HG03575 (cell line): ENCODE data around the gene PAK4.
"Not testable (repeated sequence)": the region's sequence is repeated elsewhere in the genome, so short reads cannot be mapped to it uniquely, and the experiment has no call there.

ENCODE experiments used
- ATAC-seq: cut with Tn5 transposase; IDR thresholded peaks from one replicate; pipeline ENCODE4 v1.9.1; 2021; ENCODE audit not compliant: unreplicated experiment, insufficient number of reproducible peaks, low FRiP score; ENCODE audit errors: extremely low read depth

Gene PAK4

DNA sequence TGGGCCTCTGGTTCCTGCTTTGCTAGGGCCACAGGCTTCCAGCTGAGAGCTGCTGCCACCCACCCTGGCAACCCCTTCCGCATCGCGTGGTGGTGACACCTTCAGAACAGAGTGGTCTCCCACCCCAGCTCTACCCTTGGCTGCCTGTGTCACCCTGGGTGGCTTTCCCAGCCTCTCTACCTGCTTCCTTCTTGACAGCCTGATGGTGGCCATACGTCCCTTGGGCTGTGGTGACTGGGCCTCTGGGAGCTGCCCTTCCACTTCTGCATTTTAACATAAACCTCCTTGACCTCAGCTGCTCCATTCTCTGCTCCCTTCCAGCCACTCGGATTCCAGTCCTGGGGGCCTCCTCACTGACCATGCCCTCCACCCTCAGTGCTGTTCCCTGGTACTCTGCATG is 17.0 kb downstream of the PAK4 start:
- ATAC-seq = no peak

- not testable (repeated sequence) for ATAC-seq
Measured at GRCh38 chr19:39143757-39144289, 18.2 kb downstream of the PAK4 start.

DNA sequence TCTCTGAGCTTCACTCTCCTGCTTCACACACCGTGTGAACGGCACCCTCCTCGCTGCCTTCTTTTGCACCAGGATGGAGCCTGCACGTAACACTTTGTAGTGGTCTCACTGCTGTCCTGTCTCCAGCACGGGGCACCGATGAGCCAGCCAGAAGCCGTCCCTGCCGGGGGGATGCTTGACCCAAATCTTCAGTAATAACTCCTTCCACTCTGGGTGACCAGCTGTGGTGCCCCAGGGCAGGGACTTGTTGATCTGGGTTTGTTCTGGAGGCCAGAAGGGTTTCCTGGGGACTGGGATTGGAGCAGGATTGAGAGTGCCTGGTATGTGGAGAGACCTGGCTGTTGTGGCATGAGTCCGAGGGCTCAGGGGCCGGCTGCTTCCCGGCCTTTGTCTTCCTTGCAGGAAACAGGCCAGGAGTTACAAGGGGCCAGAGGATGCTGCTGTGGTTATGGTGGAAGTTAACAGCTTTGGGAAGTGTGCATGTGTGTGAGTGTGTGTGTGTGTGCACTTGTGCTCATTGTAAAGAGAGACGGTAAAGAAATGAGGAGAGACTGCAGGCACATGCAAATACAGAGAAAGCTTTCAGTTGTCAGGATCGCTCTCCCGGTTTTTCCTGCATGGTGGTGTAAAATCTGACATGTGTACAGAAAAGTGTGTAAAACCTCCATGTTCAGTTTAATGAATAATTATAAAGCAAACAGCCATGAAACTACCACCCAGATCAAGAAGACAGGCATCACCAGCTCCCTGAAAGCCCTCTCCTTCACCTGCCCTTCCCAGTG is 18.9 kb downstream of the PAK4 start:
- no peak for ATAC-seq

DNA sequence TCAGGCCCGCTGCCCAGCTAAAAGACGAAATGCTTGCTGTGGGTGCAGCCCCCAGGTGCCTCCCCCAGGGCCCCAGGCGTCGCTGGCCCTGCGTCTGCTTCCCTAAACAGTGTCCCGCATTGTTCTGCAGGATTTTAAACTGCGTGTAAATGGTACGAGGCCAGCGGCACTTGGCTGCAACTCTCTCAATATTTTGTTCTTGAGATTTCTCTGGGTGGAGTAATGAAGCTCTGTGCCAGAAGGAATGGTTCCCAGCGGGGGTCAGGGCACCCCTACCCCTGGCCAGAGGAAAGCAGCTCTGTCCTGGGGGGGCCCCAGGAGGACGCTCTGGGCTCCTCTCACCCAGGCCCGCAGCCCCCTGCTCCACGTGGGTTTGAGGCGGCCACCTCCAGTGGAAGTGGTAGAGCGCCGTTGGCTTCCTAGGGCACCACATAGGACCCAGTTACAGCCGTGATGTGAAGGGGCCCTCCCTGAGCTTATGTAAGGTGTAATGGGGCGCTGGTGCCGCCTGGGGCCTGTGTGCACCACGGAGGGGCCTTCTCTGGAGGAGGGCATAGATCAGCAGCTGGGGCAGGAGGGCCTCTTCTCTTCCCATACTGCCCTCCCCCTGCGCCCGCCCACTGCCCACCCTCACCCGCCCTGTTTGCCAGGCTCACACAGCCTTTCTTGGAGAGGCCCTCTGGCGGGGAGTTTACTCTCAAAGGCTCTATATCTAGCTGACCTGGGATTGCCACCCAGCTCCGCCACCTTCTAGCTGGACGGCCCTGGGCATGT is 19.8 kb downstream of the PAK4 start:
- ATAC-seq = no peak

DNA sequence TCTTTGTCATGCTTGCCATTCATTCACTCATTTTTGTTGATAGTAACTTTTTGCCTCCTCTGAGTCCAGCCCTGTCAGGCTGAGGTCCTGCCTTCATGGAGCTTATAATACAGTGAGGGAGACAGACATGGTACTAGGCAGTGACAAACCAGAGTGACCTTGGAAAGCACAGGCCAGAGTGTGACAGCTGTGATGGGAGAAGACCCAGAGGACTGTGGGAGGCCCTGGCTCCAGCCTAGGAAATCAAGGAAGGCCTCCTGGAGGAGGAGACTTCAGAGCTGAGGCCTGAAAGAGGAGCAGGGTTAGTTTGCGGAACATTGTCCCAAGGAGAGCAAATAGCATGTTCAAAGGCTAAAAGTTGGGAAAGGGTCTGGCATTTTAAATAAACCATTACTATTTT is 20.5 kb downstream of the PAK4 start:
- no peak for ATAC-seq

DNA sequence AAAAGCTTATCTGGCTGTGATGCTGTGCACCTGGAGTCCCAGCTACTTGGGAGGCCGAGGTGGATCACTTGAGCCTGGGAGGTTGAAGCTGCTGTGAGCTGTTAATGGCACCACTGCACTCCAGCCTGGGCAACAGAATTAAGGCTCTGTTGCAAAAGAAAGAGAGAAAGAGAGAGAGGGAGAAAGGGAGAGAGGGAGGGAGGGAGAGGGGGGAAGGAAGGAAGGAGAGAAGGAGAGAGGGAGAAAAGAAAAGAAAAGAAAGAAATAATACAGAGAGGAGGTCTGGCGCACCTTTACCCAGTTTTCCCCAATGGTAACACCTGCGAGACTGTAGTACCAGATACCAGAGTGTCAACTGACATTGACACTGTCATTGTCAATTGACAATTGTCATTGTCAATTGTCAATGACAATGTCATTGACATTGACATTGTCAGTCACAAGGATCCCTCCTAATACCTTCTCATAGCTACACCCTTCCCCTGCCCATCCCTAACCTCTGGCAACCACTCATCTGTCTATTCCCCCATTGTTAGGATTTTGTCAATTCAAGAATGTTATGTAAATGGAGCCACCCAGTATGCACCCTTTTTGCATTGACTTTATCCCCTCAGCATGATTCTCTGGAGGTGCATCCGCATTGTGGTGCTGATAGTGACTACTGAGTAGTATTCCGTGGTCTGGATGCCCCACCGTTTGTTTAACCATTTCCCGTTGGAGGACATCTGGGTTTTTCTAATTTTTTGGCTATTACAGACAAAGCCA is 21.3 kb downstream of the PAK4 start:
- no peak for ATAC-seq

GRCh38 chr19:39147480-39147879 is 21.9 kb downstream of the PAK4 start:
- ATAC-seq = no peak

DNA sequence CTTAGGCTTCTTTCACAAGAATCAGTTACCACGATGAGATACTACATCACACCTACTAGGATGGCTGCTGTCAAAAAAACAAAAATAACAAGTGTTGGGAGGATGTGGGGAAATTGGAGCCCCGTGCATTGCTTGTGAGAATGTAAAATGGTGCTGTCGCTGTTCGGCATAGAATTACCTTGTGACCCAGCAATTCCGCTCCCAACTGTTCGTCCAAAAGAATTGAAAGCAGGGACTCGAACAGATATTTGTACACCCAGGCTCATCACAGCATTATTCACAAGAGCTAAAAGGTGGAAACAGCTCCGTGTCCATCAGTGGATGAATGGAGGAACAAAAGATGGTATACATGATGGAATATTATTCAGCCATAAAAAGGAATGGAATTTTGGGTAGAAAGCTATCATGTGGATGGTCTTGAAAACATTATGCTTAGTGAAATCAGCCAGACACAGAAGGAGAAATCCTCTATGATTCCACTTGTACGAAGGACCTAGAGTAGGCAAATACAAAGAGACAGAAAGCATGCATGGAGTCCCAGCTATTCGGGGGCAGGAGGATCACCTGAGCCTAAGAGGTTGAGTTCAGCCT is 23.4 kb downstream of the PAK4 start:
- no peak for ATAC-seq

DNA sequence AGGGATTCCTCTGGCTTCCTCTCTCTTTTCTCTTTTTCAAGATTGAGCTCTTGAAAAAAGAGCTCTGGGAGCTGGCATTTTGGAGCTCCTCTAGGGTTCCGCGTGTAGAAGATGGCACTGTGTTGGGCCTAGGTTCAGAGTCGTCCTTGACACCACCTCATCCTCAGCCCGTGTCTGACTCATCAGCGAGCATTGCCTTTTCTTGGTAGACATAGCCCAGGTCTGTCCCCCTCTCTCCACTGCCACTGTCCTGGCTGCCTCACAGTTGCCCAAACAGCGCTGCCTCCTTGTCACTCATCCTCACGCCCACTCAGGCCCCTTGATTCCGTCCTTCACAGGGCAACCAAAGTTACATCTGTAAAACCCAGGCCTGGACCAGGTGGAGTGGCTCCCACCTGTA is 24.6 kb downstream of the PAK4 start:
- ATAC-seq = no peak

- no peak for ATAC-seq
Measured at GRCh38 chr19:39150807-39151600, 25.4 kb downstream of the PAK4 start.

GRCh38 chr19:39152066-39152465 is 26.5 kb downstream of the PAK4 start:
- ATAC-seq = no peak

DNA sequence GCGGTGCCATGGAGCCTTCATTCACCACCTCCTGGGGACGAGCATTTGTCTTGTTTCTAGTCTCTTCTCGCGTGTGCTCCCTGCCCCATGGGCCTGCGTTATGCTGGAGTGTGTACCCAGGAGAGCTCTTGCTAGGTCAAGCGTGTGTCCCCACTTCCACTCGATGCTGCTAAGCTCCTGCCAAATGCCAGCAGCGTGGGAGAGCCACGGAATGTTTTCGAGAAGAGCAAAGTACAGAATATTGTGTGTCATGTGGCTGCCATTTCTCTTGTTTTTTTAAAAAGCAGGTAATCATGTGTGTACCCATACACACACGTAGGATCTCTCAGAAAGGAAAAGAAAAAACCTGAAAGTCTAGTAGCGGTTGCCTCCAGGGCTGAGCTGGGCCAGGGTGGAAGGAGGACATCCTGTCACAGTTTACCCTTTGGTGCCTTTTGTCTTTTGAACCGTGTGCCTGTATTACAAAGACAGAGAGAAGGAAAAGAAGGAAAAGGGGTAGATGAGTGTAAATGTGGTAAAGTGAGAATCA is 28.6 kb downstream of the PAK4 start:
- ATAC-seq = no peak

DNA sequence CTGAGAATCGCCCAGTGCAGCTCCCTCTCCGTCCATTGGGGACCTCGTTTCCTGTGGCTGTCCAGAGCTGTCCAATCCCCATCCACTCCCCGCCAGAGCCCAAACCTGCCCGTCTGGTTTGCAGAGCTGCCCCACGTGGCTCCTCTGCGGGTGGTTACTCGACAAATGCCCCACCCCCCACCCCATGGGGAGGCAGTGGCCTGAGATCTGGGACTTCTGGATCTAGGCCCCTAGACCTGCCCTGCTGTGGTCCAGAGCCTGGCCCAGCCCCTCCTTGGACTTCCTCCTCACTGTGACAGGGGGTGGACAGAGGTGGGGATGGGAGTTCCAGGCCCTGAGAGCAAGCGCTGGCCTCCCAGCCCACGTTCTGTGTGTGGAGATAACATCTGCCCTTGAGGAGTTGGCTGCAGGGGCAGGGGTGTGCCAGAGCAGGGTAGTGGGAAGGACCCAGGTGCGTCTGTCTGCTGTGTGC is 29.1 kb downstream of the PAK4 start:
- ATAC-seq = no peak

GRCh38 chr19:39155114-39155700 is 29.6 kb downstream of the PAK4 start:
- no peak for ATAC-seq

DNA sequence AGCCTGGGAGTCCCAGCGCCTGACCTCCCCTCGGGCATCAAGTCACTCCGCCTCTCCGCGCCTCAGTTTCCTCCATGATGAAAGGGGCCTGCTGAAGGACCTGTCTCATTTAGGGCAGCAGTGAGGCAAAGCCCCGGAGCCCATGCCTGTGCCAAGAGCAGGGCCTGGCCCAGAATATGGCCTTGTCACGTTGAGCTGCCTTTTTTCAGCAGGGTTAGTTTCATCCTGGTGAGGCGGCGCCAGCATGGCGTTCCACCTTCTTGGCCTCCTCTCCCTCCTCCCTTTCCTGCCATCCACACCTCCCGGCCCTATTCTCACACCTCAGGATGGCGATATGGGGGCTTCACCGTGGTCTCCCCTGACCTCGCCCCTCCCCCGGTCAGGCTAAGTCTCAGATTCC is 30.2 kb downstream of the PAK4 start:
- no peak for ATAC-seq

DNA sequence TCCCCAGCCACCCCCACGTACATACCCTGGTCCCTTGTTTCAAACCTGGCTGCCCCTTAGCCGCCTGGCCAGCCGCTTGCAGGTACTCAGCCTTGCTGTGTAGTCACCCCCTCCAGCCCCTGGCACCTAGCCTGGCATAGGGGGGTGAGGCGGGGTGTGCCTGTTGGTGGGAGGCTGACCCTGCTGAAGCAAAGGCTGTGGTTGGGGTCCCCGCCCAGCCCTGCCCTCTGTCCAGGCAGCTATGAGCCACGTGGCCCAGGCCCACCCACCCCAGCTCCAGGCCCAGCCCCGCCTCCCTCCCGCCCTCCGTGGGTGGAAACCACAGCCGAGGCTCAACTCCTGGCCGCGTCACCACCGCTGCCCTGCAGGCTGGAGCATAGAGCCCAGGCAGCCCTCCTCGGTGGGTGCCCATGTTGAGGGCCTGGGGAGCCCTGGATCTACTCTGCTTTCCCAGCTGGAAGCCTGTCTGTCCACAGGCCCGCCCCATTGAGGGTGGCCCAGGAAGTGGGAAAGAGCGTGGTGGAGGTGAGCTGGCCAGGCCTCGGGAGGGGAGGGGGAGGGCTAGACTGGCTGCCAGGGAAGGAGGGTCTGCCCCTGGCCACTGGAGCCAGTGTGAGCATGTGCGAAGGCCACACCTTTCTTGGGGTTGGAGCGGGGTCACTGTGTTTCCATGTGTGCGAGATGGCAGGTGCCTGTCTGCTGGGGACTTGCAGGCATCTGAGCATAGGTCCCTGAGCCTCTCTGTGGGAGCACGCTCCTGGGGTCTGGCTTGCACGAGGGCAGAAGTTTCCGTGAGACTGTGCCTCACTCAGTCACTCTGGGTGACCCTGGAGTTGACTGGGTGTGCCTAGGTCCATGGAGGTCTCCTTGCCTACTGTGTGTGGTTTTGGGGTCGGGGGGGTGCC is 31.0 kb downstream of the PAK4 start:
- no peak for ATAC-seq
